GM21381 (cell line): ENCODE data around the gene IGSF3.

ENCODE experiments used
- ATAC-seq: cut with Tn5 transposase; IDR thresholded peaks from one replicate; pipeline ENCODE4 v1.9.1; 2021; ENCODE audit warnings: mild to moderate bottlenecking, moderate library complexity; ENCODE audit not compliant: unreplicated experiment

IGSF3 gene

DNA sequence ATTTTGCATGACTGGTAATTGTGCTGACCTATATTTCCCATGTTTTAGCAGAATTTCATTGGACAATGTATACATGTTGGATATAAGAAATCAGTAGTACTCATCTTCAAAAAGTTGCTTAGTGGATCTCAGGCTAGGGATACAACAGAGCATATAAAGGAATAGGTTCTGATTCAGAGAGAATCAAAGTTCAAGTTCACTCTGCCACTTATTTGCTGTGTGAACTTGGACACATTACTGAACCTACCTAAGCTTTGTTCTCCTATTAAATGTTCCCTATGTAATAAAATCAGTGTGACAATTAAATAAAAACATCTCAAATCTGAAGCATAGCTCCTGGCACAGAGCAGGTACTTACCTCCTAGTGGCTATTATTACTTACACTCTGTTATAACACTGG is 106.0 kb downstream of the IGSF3 start:
- no peak for ATAC-seq

DNA sequence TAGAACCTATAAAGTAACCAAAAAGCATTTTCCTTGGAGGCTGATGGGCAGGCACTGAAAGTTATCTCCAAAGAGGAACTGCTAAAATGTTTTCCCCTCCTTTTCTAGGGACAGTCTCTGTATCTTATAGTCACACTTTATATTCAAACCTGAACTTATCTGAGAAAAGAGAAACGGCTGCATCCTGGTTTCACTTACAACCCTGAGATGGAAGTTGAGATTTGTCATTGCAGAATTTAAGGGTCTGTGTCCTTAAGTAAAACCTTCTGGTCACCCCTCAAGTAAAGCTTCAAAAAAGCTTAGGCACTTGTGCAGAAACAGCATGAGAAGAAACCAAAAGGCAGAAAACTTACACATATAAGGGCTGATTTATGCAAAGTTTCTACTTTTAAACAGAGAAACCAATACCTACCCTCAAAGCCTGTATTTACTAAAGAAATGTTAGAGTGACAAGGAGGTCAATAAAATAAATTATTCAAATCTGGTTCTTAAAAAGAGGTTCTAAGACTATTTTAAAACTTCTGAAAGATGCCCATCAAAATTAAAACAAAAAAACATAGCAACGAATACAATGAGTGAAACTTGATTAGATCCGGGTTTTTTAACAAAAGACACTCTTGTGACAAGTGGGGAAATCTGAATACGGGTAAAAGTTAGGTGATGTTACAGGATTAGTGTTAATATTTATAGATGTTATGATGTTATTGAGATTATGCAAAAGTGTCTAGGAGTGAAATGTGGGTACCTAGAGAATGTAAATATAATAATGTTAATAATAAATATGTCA is 106.6 kb downstream of the IGSF3 start:
- ATAC-seq, result no peak

DNA sequence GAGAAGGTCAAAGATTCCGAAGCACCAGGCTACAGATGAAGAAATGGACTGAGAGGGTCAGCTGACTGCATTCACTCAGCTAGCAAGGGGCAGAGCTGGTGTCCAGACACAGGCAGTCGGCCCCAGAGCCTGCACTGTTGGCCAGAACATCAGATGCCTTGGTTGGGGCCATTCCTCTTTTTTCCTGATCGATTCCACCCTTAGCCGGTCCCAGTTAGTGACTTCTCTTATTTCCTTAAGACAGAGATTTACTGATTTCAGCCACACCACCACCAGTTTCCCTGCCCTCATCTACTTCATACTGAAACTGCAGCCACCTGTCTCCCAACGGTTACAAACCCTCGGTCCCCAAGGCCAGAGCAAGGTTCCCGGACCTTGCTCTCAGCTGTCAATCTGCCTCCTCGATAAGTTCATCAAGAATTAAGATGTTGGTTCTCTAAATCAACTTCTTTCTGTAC is 108.2 kb downstream of the IGSF3 start:
- ATAC-seq, result peak; percentile 34

DNA sequence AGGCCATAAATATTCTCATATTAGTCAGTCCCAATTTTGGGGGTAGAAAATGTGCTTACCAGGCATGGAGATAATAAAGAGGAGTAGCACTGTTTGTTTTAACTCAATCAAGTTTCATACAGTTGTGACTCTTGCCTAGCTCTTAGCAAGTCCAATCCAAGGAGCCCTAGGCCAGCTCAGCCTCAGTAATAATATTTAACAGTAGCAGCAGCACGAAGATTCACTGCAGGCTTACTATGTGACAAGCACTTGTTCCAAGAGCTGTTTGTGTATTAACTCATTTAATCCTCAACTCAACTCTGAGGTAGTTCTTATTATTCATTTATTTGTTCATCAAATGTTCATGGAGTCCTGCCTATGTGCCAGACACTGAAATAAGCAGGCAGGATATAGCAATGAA is 109.0 kb downstream of the IGSF3 start:
- no peak for ATAC-seq

DNA sequence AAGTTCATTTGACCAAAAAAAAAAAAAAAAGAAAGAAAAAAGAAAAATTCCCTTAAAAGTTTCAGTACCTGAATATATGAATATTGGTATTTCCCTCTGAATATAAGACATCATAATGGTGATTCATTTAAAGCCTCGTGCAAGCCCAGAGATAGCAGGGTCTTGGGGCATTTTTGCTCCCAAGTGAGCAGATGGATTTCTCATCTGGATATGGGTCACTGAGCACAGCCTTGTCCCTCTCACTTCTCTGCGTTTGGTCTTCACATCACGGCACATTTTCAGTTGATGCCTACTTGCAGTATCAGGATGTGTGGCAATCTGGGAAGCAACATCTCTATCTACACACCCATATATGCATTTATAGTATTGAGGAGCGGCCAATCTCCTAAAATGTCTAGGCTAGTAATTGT is 109.4 kb downstream of the IGSF3 start:
- no peak for ATAC-seq

DNA sequence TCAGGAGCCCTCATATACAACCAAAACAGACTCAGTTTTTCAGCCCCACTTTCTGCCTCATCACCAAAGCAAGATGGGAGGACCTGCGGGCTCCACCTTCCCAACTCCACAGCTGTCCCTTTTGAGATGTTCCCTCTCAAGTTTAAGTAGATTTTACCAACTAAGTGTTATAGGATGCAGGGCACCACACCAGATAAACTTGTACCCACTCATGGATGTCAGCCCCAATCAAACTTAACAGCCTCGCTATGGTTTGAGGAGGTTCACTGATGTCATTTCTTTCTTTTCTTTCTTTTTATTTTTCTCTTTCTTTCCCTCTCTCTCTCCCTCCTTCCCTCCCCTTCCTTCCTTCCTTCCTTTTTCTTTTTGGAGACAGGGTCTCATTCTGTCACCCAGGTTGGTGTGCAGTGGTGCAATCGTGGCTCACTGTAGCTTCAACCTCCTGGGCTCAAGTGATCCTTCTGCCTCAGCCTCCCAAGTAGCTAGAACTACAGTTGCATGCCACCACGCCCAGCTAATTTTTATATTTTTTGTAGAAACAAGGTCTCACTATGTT is 110.1 kb downstream of the IGSF3 start:
- no peak for ATAC-seq

DNA sequence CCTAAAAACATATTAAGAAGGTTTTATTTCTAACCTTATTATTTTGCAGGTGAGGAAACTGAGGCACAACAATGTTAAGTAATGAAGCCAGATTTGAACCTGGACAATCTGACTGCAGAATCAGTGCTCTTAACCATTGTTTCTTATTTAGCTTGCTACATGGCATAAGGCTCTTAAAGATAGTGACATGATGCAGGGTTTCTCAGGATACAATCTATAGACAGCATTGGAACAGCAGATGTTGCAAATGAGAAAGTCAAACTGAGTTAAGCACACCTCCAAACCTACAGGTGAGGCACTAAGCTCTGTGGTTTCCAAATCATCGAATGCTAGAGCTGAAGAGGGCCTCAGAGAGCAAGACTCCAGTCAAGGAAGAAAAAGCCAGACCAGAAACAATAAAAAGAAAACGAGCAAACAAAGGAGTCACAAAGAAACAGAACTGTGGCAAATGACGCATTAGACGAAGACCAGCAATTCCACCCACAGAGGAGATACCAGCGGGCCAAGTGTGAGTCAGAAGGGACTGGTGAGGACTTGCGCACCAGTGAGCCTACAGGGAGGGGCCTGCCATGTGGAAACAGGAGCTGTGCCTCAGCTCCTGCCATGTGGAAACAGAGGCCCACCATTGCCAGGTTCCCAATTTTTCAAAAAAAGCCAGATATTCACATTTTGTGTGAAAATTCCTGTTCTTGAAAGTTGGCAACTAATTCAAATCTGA is 111.1 kb downstream of the IGSF3 start:
- ATAC-seq, result peak; percentile 47

DNA sequence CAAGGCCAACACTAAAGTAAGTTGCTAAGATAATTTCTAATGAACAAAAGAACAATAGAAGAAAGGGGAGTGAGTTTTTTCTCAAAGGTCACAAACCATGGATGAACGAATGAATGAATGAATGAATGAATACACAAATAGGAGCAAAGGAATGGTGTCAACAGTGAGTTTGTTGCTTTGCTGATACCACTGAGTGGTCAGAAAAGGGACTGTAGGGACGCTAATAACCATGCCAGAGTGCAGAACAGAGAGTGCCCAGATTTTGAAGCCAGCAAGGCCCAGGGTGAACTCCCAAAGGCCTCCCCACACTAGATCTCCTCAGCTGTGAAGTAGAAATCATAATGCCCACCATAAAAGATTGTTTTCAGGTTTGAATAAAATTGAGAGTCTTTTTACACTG is 112.6 kb downstream of the IGSF3 start:
- ATAC-seq, result no peak

DNA sequence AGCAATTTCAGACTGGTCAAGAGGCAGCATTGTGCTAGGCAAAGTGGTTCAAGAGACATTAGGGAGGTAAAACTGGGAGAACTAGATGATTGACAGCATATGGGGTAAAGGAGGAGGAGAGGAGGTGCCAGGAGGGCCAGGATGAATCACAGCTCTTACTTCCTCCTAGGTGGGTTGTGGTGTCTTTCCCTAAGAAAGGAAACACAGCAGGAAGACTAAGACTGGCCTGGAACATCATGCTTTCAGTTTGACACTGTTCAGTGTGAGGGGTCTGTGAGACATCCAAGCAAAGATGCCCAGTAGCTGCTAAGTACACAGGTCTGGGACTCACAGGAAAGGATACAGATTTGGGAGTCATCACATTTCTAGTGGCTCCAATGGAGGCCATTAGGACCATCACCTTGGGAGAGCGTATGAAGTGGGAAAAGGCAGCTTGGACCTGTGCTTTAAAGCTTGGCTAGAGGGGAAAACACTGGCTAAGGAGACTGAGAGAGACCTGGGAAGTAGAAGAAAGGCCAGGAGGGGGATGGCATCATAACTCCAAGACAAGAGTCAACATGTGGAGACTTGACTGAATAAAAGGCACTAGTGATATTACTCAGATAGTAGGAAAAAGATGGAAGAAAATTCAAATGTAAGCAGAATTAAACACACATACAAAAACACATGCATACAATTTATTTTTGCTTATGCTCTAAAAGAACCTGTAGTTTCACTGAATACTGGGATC is 114.0 kb downstream of the IGSF3 start:
- no peak for ATAC-seq

DNA sequence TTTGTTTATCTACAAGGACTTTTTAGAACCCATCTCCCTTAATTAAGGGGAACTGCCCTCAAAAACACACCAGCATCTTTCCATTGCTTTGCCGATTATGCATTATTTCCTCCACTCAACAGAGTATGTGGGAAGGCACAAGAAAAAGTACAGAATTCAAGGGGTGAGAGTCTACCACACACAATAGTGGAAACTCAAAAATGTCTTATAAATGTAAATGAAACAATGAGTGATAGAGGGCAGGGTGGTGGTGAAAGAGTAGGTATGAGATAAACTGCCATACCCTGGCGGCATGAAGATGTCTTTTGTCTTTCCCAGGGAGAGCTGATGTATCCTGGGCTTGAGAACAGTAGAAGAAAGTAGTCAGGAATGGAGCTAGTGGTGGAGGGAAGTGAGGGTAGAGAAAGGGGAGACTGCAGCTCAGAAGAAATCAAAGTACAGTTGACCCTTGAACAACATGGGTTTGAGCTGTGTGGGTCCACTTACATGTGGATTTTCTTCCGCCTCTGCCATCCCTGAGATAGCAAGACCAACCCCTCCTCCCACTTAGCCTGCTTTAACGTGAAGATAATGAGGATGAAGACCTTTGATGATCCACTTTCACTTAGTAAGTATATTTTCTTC is 121.1 kb downstream of the IGSF3 start:
- ATAC-seq, result no peak

DNA sequence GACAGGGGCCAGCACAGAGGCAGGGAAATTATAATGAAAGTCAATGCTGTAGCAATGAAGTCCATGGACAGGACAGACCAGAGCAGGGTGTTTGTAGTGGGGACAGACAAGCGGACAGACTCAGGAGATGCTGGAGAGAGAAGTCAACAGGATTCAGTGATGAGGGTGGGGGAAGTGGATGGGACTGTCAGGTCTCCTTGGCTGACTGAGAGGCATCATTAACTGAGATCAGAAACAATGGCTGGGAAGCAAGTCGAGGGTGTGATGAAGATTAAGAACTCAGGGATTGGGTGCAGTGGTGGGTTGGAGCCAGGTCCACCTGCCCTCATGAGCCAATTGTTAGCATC is 122.2 kb downstream of the IGSF3 start:
- peak; percentile 4 for ATAC-seq

DNA sequence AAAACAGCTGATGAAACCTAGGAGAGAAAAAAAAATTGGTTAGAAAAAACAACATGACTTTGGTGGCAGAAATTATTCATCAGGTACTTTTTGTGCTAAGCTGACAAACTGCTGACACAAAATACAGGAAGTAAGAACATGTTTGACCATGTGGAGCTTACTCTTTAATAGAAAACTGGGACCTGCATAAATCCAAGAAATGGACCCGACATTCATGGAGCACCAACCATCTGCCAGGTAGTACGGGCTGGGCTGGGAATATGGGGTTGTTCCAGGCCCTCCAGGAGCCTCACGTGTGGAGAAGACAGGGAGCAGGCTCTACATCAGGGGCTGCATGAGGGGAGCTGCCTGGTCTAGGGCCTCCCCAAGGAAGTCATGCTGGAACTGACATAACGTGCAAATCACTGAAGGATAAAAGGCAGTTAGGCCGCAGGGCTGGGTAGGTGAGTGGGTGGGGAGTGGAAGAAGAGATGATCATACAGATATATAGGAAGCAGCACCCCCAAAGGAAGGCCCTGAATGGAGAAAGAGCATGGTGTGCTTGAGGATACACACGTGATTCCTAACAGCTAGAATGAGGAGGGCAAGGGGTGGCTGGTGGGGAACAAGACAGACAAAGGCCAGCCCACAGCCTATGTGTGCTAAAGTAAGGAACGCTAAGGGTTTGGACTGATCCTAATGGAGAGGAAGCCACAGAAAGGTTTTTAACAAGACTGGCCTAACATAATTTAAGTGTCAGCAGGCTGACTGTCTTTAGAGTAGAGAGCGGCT is 122.8 kb downstream of the IGSF3 start:
- peak; percentile 46 for ATAC-seq

DNA sequence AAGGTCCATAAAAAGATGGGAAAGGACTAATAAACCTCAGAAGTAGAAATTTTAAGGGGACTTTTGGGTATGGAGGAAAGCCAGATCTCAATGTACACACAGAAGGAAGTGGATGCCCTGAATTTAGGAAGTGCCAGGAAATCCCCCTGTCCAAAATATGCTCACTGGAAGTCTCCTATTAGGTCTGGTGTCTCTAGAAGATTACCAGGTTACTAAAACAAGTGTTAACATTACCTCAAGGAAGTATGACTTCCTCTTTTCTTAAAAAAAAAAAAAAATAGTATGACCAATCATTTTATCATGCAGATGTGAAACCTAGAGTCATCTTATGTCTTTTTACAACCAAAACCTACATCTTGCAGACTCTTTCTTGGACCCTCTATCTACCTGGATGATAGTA is 127.4 kb downstream of the IGSF3 start:
- peak; percentile 44 for ATAC-seq

DNA sequence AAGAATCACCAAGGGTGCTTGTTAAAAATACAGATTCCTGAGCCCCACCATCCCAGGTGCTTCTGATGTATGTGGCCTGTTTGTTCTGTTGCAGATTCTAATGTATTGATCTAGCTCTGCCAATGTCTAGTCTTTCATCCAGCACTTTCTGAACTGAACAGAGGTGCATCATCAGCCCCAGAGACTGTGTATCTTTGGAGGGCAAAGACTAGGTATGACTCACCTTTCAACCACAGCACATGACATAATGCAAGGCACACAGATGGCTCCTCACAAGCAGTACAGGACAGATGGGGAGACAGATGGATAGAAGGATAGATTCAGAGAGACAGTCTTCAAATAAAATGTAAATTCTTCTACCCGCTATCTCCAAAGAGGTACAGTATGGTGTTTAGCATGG is 129.0 kb downstream of the IGSF3 start:
- peak; percentile 80 for ATAC-seq

DNA sequence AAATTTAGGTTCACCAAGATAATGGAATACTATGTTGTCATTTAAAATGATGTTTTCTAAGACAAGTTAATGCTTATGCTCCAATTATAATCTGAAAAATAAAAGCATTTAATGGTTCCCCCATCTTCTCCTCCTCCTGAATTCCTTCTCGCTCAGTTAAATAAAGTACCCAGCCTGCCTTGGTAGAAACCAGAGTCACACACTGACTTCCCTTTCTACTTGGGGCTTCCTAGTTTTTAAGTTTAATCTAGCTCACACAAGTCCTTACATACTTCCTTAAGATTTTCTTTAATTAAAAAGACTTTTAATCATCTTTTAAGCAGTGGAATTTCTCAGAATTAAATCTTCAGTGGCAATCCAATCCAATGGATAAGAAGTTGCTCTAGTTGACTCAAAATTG is 129.6 kb downstream of the IGSF3 start:
- ATAC-seq, result no peak

DNA sequence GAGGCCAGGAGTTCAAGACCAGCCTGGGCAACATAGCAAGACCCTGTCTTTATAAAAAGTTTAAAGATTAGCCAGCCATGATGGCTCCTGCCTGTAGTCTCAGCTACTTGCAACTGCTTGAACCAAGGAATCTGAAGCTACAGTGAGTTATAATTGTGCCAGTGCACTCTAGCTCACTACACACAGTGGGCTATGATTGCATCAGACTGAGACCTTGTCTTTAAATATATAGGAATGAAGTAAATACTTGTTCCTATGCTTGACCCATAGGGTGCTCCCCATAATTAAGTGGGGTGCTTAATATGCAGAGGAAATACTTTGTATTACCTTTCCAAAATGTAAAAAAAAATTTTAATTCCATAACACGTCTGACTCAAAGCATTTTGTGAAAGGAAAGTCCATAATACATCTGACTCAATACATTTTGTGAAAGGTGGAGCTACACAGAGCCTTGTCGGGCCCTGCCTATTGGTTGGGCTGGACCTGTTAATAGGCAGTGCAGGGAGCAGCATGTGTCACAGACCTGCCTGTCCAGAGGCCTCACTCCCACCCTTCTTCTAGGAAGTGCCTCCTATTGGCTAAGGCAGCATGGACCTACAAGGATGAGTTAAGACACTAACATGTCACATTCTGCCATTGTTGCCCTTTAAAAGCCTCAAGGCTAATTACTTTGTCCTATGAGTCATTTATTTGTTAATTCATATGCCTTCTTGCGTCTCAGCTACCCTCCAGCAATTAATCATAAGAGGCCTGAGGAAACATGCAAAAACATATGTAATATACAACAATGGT is 130.3 kb downstream of the IGSF3 start:
- no peak for ATAC-seq

DNA sequence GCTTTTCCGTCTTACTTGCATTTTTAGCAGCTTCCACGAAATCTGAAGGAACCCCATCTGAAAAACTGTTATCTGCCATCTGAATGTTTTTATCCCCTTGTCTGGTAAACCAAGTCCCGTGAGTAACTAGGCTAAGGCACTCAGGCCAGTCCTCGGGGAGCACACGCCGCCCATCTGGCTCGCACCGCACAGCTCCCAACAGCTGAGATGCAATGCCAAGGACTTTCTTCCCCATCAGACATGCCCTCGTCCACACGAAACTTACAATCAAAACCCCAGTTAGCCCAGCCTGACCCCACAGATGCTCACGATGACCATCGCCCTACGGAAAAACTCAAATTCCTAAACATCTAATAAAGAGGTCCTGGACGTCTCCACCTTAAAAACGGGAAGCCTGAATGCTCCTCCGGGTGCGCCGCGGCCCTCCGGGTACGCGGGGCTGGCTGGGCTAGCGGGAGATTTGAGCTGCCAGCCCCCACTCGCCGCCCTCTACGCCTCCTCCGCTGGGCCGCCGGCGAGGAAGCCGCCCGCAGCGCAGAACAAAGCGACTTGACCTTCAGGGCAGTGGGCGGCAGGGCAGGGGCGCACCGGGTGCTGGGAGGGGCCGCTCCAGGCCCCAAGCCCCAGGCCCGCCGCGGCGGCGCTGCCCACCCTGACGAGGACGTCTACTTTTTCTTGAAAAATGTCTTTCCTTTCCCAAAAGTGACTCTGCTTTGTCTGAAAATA is 133.4 kb downstream of the IGSF3 start:
- ATAC-seq, result no peak

DNA sequence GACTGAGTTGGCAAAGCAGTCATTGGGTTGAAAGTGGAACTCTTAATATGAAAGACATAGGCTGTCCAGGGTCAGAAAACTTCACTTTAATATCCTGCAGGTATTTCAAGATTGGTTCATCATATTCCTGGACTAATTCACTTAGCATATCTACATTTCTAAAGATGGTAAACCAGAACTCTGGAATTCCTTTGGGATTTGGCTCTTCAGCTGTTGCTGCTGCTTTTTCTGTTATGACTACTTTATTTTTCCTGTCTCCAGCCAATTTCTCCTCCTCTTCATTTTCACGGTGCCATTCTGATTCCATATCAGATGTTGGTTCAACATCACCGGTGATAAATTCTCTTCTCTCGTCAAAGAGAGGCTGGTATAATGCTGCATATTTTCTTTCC is 134.1 kb downstream of the IGSF3 start:
- ATAC-seq, result no peak
